ENCODE measurements around the gene TEX101. TPM values are rescaled to one million over a fixed set of nuclear protein-coding genes. Genes with fewer than 3 reads are reported as not detected.

TEX101 gene, protein sequence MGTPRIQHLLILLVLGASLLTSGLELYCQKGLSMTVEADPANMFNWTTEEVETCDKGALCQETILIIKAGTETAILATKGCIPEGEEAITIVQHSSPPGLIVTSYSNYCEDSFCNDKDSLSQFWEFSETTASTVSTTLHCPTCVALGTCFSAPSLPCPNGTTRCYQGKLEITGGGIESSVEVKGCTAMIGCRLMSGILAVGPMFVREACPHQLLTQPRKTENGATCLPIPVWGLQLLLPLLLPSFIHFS
- total RNA-seq: not detected in 2 replicates

DNA sequence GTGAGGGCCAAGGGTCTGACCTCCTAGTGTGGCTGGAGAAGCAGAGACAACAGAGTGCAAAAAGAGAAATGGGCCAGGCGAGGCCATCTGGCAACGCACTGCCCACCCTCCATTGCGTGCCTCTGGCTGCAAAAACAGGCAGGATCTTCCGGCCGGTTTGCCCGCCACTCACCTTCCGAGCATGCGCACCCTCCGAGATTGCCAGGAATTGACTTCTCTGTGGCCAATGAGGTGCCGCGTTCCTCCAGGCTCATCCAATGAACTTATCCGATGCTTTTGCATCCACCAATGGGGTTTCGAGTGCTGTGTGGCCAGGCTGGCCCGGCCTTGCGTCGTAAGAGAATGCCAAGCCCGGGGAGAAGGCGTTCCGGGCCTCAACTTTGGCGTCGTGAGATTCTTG, at the start of gene TEX101:
Gene TEX101, plus strand, starts transcription at position 337 of the 400 bp plus-strand sequence. CDS start 1,030 bp downstream, outside the sequence.

GRCh38 chr19:43465468-43466120, 50.9 kb downstream of the TEX101 start, which contains the start of gene LYPD3:
Gene LYPD3, minus strand, starts transcription at chr19:43465608. Its CDS starts 37 bp downstream, at chr19:43465571.

Other genes with a start within 250 kb of the TEX101 start
- not detected in 2 replicates for gene PSG5, start 228.4 kb upstream of the TEX101 start, total RNA-seq
- gene PSG4, start 209.3 kb upstream of the TEX101 start, total RNA-seq: not detected in 2 replicates
- gene PSG9, start 145.4 kb upstream of the TEX101 start, total RNA-seq: not detected in 2 replicates
- gene CD177, start 61.2 kb upstream of the TEX101 start, total RNA-seq: under 0.01 and 0.09 TPM in 2 replicates
- gene LYPD3, start 50.7 kb downstream of the TEX101 start, total RNA-seq: 0.17 and 1.1 TPM in 2 replicates
- 48.6 and 55.4 TPM in 2 replicates for gene PHLDB3, start 89.9 kb downstream of the TEX101 start, total RNA-seq
- gene ETHE1, start 112.3 kb downstream of the TEX101 start, total RNA-seq: 86.1 and 119 TPM in 2 replicates
- gene ZNF575, start 118.3 kb downstream of the TEX101 start, total RNA-seq: 0.09 and 0.11 TPM in 2 replicates
- gene XRCC1, start 160.6 kb downstream of the TEX101 start, total RNA-seq: 13.2 and 14.4 TPM in 2 replicates
- gene PINLYP, start 160.9 kb downstream of the TEX101 start, total RNA-seq: 2.2 and 5.9 TPM in 2 replicates
- 24.1 and 26.8 TPM in 2 replicates for gene IRGQ, start 181.2 kb downstream of the TEX101 start, total RNA-seq
- gene ZNF576, start 181.7 kb downstream of the TEX101 start, total RNA-seq: 7.2 and 7.3 TPM in 2 replicates
- gene SRRM5, start 197.2 kb downstream of the TEX101 start, total RNA-seq: under 0.01 TPM in 1 of 2 replicates, not detected in the other
- gene ZNF428, start 204.7 kb downstream of the TEX101 start, total RNA-seq: 63.6 and 69.0 TPM in 2 replicates
- 9.4 and 11.1 TPM in 2 replicates for gene CADM4, start 225.0 kb downstream of the TEX101 start, total RNA-seq

All from dermis lymphatic vessel endothelial cell (primary cell).